Stomach smooth muscle (tissue), 2 donors: ENCODE data around the gene ENOX1.
"Not testable (repeated sequence)": the region's sequence is repeated elsewhere in the genome, so short reads cannot be mapped to it uniquely, and the experiment has no call there.

Source experiments
- H3K27ac ChIP-seq: one replicate; pipeline ENCODE4 v1.7.0; 2013; ENCODE audit warnings: mild to moderate bottlenecking, low read length, inconsistent platforms
- H3K27me3 ChIP-seq, 2 donors: one replicate each; pipeline ENCODE4 v1.7.0; 2013; ENCODE audit warnings: low read length in 2 of 2; ENCODE audit not compliant: insufficient read depth in 2 of 2, control insufficient read depth in 1 of 2
- H3K36me3 ChIP-seq, 2 donors: one replicate each; pipeline ENCODE4 v1.7.0; 2013; ENCODE audit warnings: low read length in 2 of 2; ENCODE audit not compliant: control insufficient read depth in 2 of 2, insufficient read depth in 2 of 2
- H3K4me1 ChIP-seq: one replicate; pipeline ENCODE4 v1.7.0; 2013; ENCODE audit warnings: low read length; ENCODE audit not compliant: control insufficient read depth, insufficient read depth
- H3K4me3 ChIP-seq, 2 donors: one replicate each; pipeline ENCODE4 v1.7.0; 2013; ENCODE audit warnings: low read length in 2 of 2
- H3K9ac ChIP-seq, 2 donors: one replicate each; pipeline ENCODE4 v1.7.0; 2013; ENCODE audit warnings: low read length in 2 of 2, mild to moderate bottlenecking in 1 of 2
- H3K9me3 ChIP-seq, 2 donors: one replicate each; pipeline ENCODE4 v1.7.0; 2013; ENCODE audit warnings: low read length in 2 of 2; ENCODE audit not compliant: control insufficient read depth in 2 of 2
- donor health status: healthy.
- donor health status: Pancreatic carcinoma.

ENOX1 gene

DNA sequence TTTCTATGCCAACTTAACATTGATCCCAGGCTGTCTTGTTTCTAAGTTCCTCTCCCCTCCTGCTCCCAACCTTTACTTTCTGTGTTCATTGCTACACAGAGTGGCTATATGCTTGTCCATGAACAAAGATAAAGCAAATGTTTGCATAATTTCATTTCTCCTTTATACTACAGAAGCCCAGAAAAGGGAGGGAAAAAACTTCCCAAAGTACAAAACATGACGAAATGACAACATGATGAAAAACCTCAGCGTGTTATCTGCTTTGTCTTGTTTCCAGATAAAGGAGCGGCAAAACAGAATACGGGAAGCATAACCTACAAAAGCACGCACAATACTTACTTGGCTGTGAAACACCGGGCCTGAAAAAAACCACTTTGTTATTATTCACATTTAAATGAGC lies 426.6 kb downstream of the ENOX1 start:
- Histone ChIP-seq H3K27ac (no peak overlapping the region), H3K36me3 (peaks cover 5 to 11% of the 10 kb centered on the region in 2 donors), H3K4me1 (peaks cover 18% of the 10 kb centered on the region), H3K4me3 (no peak overlapping the region), H3K9ac (no peak overlapping the region), H3K9me3 (no peaks in the 10 kb centered on the region), H3K27me3 (no peaks in the 10 kb centered on the region)

GRCh38 chr13:43359536-43359935 lies 427.2 kb downstream of the ENOX1 start:
- peaks cover 12% of the 10 kb centered on the region for H3K4me1 ChIP-seq
- H3K27ac ChIP-seq, result no peak overlapping the region
- H3K36me3 ChIP-seq, result peaks cover 5 to 11% of the 10 kb centered on the region in 2 donors
- H3K9ac ChIP-seq, result no peak overlapping the region
- H3K4me3 ChIP-seq, result no peak overlapping the region
- no peaks in the 10 kb centered on the region for H3K27me3 ChIP-seq
- H3K9me3 ChIP-seq, result no peaks in the 10 kb centered on the region

DNA sequence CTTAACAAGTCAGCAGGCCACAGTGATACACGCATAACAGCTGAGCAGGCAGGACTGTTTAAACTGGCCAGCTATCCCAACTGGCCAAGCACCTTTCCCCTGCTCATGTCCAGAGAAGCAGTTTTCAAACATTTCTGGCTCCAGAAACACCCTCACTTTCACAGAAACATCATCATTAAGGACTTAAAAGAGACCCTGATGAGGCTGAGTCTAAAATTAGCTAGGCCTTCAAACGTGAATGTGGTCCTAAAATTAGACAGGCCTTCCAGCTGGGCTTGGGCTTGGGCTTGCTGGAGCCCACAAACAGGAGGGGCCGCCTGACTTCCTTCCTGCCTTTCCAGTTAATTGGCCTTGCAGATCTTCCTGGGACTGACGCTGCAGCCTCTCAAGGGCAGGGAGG lies 429.2 kb downstream of the ENOX1 start:
- peaks cover 5 to 11% of the 10 kb centered on the region in 2 donors for H3K36me3 ChIP-seq
- no peak overlapping the region for H3K27ac ChIP-seq
- H3K4me1 ChIP-seq, result peaks cover 2% of the 10 kb centered on the region
- no peaks in the 10 kb centered on the region for H3K27me3 ChIP-seq
- H3K9me3 ChIP-seq, result no peaks in the 10 kb centered on the region
- H3K9ac ChIP-seq, result peak overlapping the region in 1 of 2 donors; percentile 1
- H3K4me3 ChIP-seq, result no peak overlapping the region

DNA sequence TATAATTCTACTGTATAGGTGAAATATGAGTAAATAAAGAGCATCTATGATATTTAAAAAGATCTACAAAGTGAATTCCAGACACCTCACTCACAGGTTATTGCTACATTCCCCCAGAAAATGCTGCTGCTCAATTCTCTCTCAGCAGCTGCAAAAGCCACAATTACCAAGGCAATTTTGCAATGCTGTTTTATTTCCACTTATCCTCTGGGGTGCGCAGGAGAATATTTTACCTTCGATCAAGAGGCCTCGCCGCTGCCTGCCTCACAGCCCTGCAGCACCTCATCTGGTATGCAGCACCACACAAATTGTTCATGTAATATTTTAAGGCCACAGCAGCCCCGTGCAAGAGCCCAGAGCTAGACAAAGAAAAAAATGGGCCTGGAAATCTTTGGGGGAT lies 430.2 kb downstream of the ENOX1 start:
- Histone ChIP-seq H3K27ac (no peak overlapping the region), H3K9ac (no peak overlapping the region), H3K9me3 (no peaks in the 10 kb centered on the region), H3K36me3 (peaks cover 5 to 11% of the 10 kb centered on the region in 2 donors), H3K4me3 (no peak overlapping the region), H3K27me3 (no peaks in the 10 kb centered on the region), H3K4me1 (peaks cover 2% of the 10 kb centered on the region)

DNA sequence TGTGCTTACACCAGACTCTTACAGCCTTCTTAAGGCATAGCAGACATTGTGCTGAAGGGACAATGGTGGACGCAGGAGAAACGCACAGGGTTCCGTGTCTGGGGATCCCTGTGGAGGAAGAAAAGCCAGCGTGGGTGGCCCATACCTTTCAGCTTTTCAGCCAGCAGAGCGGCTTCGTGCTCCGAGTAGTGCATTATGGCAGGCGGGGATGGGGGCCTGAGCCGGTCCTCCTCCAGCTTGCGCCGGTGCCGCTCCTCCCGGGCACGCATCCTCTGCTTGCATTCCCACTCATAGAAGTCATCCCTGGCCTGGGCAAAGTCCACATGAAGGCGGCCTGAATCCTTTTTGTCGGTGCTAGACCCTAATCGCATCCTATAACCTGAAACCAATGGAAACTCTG lies 431.0 kb downstream of the ENOX1 start:
- no peak overlapping the region for H3K4me3 ChIP-seq
- H3K27ac ChIP-seq, result no peak overlapping the region
- H3K27me3 ChIP-seq, result no peaks in the 10 kb centered on the region
- no peak overlapping the region for H3K9ac ChIP-seq
- peaks cover 5 to 11% of the 10 kb centered on the region in 2 donors for H3K36me3 ChIP-seq
- no peaks in the 10 kb centered on the region for H3K9me3 ChIP-seq
- no peaks in the 10 kb centered on the region for H3K4me1 ChIP-seq

DNA sequence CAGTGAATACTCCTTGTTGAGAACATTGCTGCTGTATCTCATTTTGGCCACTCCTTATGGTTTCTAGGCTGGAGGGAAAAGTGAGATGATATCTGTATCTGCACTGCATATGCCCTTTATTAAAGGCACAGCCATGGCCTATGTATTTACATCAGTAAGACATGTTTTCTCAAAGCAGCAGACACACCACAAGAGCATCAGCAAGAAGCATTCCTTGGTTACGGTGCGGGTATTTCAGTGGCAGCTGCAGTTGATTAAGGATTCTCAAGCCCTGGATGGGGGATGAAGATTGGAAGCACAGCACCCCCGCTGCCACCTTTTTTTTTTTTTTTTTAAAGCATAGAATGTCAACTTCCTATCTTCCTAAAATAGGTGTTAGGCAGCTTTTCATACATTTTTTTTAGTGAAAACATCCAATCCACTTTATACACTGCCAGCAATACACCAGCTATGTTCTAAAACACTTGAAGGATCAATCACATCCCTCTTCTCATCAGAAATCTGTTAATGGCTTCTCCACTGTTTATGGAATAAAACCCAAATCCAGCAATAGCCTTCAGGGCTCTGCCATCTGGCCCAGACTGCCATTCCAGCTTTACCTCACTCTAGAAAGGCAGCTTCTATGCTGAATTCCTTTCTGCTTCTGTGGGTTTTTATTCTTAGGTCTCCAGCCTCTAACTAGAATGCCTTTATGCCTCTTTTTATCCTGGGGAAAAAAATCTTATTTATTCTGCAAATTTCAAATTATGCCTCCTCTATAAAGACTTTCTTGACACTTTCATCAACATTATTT lies 432.4 kb downstream of the ENOX1 start:
- Histone ChIP-seq H3K36me3 (peaks cover 1 to 8% of the 10 kb centered on the region in 2 donors), H3K4me1 (no peaks in the 10 kb centered on the region), H3K27me3 (no peaks in the 10 kb centered on the region), H3K9me3 (no peaks in the 10 kb centered on the region), H3K9ac (no peak overlapping the region), H3K27ac (no peak overlapping the region), H3K4me3 (no peak overlapping the region)

GRCh38 chr13:43353631-43354030 lies 433.1 kb downstream of the ENOX1 start:
- Histone ChIP-seq H3K27ac (no peak overlapping the region), H3K4me1 (no peaks in the 10 kb centered on the region), H3K9me3 (no peaks in the 10 kb centered on the region), H3K4me3 (no peak overlapping the region), H3K9ac (no peak overlapping the region), H3K36me3 (peaks cover 0 to 6% of the 10 kb centered on the region in 2 donors), H3K27me3 (no peaks in the 10 kb centered on the region)

DNA sequence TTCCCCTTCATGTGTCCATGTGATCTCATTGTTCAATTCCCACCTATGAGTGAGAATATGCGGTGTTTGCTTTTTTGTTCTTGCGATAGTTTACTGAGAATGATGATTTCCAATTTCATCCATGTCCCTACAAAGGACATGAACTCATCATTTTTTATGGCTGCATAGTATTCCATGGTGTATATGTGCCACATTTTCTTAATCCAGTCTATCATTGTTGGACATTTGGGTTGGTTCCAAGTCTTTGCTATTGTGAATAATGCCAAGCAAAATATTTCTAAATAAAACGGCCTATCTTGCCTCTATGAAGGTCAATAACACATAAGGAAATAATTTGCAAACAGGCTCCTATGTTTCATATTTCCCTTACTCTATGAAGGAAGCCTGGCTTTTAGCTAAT lies 435.2 kb downstream of the ENOX1 start:
- H3K4me3 ChIP-seq, H3K9me3 ChIP-seq, H3K9ac ChIP-seq, H3K36me3 ChIP-seq, H3K4me1 ChIP-seq, H3K27ac ChIP-seq, H3K27me3 ChIP-seq: not testable (repeated sequence)

DNA sequence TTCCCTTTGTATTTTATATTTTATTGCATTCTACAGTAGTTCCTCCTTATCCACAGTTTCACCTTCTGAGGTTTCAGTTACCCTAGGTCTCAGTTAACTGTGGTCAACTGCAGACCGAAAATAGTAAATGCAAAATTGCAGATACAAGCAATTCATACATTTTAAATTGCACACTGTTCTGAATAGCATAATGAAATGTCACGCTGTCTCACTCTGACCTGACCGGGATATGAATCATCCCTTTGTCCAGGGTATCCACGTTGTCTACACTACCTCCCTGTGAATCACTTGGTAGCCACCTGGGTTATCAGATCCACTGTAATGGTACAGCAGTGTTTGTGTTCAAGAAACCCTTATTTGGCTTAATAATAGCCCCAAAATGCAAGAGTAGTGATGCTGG lies 438.4 kb downstream of the ENOX1 start:
- no peaks in the 10 kb centered on the region for H3K9me3 ChIP-seq
- H3K27ac ChIP-seq, result no peak overlapping the region
- H3K27me3 ChIP-seq, result no peaks in the 10 kb centered on the region
- H3K36me3 ChIP-seq, result peaks cover 0 to 5% of the 10 kb centered on the region in 2 donors
- no peak overlapping the region for H3K9ac ChIP-seq
- no peak overlapping the region for H3K4me3 ChIP-seq
- H3K4me1 ChIP-seq, result no peaks in the 10 kb centered on the region

DNA sequence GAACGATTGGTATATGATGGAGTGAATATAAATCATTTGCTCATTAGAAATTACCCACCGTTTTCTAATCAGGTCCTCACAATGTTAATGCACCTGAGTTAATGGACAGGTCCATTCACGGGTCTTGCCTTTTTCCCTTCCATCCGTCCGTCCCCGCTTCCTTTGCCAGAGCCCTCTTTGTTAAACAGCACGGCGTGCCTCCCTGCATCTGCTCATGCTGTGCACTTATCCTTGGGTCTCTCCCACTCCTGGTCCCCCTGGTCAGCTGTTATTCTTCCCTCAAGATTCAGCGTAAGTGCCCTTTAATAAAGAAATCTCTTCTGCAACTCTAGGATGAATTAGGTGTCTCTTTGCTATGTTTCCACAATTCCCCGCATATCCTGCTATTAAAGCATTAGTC lies 438.9 kb downstream of the ENOX1 start:
- Histone ChIP-seq H3K36me3 (peaks cover 0 to 5% of the 10 kb centered on the region in 2 donors), H3K9ac (no peak overlapping the region), H3K4me1 (no peaks in the 10 kb centered on the region), H3K9me3 (no peaks in the 10 kb centered on the region), H3K27me3 (no peaks in the 10 kb centered on the region), H3K27ac (no peak overlapping the region), H3K4me3 (no peak overlapping the region)

GRCh38 chr13:43346427-43346826 lies 440.3 kb downstream of the ENOX1 start:
- no peak overlapping the region for H3K4me3 ChIP-seq
- H3K27me3 ChIP-seq, result no peaks in the 10 kb centered on the region
- no peaks in the 10 kb centered on the region for H3K4me1 ChIP-seq
- no peak overlapping the region for H3K9ac ChIP-seq
- no peaks in the 10 kb centered on the region for H3K9me3 ChIP-seq
- H3K36me3 ChIP-seq, result peaks cover 4 to 5% of the 10 kb centered on the region in 2 donors
- no peak overlapping the region for H3K27ac ChIP-seq
